Liver (tissue), 9 donors: Measurements from ENCODE around the gene OR10AG1. TPM values are rescaled to one million over a fixed set of nuclear protein-coding genes. Genes with fewer than 3 reads are reported as not detected.

ENCODE experiments used
- DNase-seq: peaks from one replicate; pipeline ENCODE4 v3.0.0-alpha.2; 2017; ENCODE audit warnings: low spot score
- H3K27ac ChIP-seq, 2 donors: one replicate each; pipeline ENCODE4 v1.7.0; 2013; ENCODE audit warnings: inconsistent platforms in 2 of 2, low read length in 2 of 2, control low read depth in 1 of 2, low read depth in 1 of 2, mild to moderate bottlenecking in 1 of 2
- H3K27me3 ChIP-seq, 4 donors: one replicate each; pipeline versions ENCODE4 v1.6.1 to v1.7.0; 2013; ENCODE audit warnings: low read length in 3 of 4, inconsistent platforms in 1 of 4, mild to moderate bottlenecking in 1 of 4, moderate library complexity in 1 of 4; ENCODE audit not compliant: control insufficient read depth in 4 of 4, insufficient read depth in 4 of 4
- H3K36me3 ChIP-seq, 4 donors: one replicate each; pipeline versions ENCODE4 v1.6.1 to v1.7.0; 2013; ENCODE audit warnings: low read length in 3 of 4, mild to moderate bottlenecking in 3 of 4, low read depth in 1 of 4, moderate library complexity in 1 of 4; ENCODE audit not compliant: control insufficient read depth in 4 of 4, insufficient read depth in 3 of 4
- H3K4me1 ChIP-seq, 4 donors: one replicate each; pipeline versions ENCODE4 v1.6.1 to v1.7.0; 2013; ENCODE audit warnings: low read length in 3 of 4, mild to moderate bottlenecking in 3 of 4, moderate library complexity in 1 of 4; ENCODE audit not compliant: control insufficient read depth in 4 of 4, insufficient read depth in 4 of 4
- H3K4me3 ChIP-seq, 3 donors: one replicate each; pipeline versions ENCODE4 v1.6.1 to v1.7.0; 2013; ENCODE audit warnings: low read length in 3 of 3, control low read depth in 1 of 3, low read depth in 1 of 3, mild to moderate bottlenecking in 1 of 3
- H3K9ac ChIP-seq, 2 donors: one replicate each; pipeline ENCODE4 v1.7.0; 2013; ENCODE audit warnings: low read length in 2 of 2, mild to moderate bottlenecking in 2 of 2, moderate library complexity in 2 of 2, control low read depth in 1 of 2, low read depth in 1 of 2
- H3K9me3 ChIP-seq, 4 donors: one replicate each; pipeline versions ENCODE4 v1.6.1 to v1.7.0; 2013; ENCODE audit warnings: low read length in 3 of 4; ENCODE audit not compliant: control insufficient read depth in 4 of 4
- ATF3 ChIP-seq: IDR thresholded peaks from 2 replicates; pipeline ENCODE4 v1.6.1; 2016; ENCODE audit warnings: antibody characterized with exemption
- CTCF ChIP-seq: fragments of 150-350 bp; IDR thresholded peaks from 2 replicates; pipeline ENCODE4 v1.5.1; 2017; ENCODE audit warnings: improper control_type of control experiment, low read depth, low read length; ENCODE audit not compliant: missing input control
- EGR1 ChIP-seq, 2 donors: IDR thresholded peaks; 2 replicates each; pipeline ENCODE4 v1.6.1; 2016 to 2018; ENCODE audit warnings: antibody characterized with exemption in 2 of 2, low read depth in 2 of 2
- FOXA1 ChIP-seq: IDR thresholded peaks from 2 replicates; pipeline ENCODE4 v1.6.1; 2016; ENCODE audit warnings: antibody characterized with exemption
- FOXA2 ChIP-seq: IDR thresholded peaks from 2 replicates; pipeline ENCODE4 v1.6.1; 2016; ENCODE audit warnings: antibody characterized with exemption
- GABPA ChIP-seq, 2 donors: IDR thresholded peaks in 1 of 2; conservative IDR thresholded peaks in 1 of 2; 2 replicates each; pipeline ENCODE4 v1.6.1; 2016; ENCODE audit warnings: antibody characterized with exemption in 2 of 2, mild to moderate bottlenecking in 1 of 2, moderate library complexity in 1 of 2
- HNF4A ChIP-seq, 2 donors: conservative IDR thresholded peaks; 2 replicates each; pipeline ENCODE4 v1.6.1; 2016; ENCODE audit warnings: antibody characterized with exemption in 2 of 2, mild to moderate bottlenecking in 2 of 2
- HNF4G ChIP-seq: IDR thresholded peaks from 2 replicates; pipeline ENCODE4 v1.6.1; 2016; ENCODE audit warnings: antibody characterized with exemption
- JUND ChIP-seq, 2 donors: IDR thresholded peaks; 2 replicates each; pipeline ENCODE4 v1.6.1; 2016; ENCODE audit warnings: antibody characterized with exemption in 2 of 2
- MAX ChIP-seq: IDR thresholded peaks from 2 replicates; pipeline ENCODE4 v1.6.1; 2016; ENCODE audit warnings: antibody characterized with exemption
- NR2F2 ChIP-seq: IDR thresholded peaks from 2 replicates; pipeline ENCODE4 v1.6.1; 2016; ENCODE audit warnings: antibody characterized with exemption
- RAD21 ChIP-seq, 2 donors: IDR thresholded peaks; 2 replicates each; pipeline ENCODE4 v1.6.1; 2016; ENCODE audit warnings: antibody characterized with exemption in 2 of 2, mild to moderate bottlenecking in 2 of 2
- REST ChIP-seq: IDR thresholded peaks from 2 replicates; pipeline ENCODE4 v1.6.1; 2016; ENCODE audit warnings: antibody characterized with exemption, mild to moderate bottlenecking
- RXRA ChIP-seq, 2 donors: IDR thresholded peaks; 2 replicates each; pipeline ENCODE4 v1.6.1; 2017 to 2018; ENCODE audit warnings: antibody characterized with exemption in 2 of 2, mild to moderate bottlenecking in 1 of 2
- SP1 ChIP-seq: IDR thresholded peaks from 2 replicates; pipeline ENCODE4 v1.6.1; 2018; ENCODE audit warnings: antibody characterized with exemption, mild to moderate bottlenecking
- TAF1 ChIP-seq: conservative IDR thresholded peaks from 2 replicates; pipeline ENCODE4 v1.6.1; 2016; ENCODE audit warnings: antibody characterized with exemption, mild to moderate bottlenecking
- YY1 ChIP-seq: IDR thresholded peaks from 2 replicates; pipeline ENCODE4 v1.6.1; 2016; ENCODE audit warnings: antibody characterized with exemption, mild to moderate bottlenecking
- ZBTB33 ChIP-seq: IDR thresholded peaks from 2 replicates; pipeline ENCODE4 v1.6.1; 2016; ENCODE audit warnings: antibody characterized with exemption
- WGBS: extraction: QIAGEN DNeasy Blood & Tissue Kit; methylation state at CpG from one replicate; pipeline ENCODE4 v1.1.7; 2013; 5-methylcytosine and 5-hydroxymethylcytosine counted together
- polyA plus RNA-seq, 2 donors: library from polyadenylated mRNA; stranded (reverse) in 1 of 2; unstranded in 1 of 2; fragments of 200-250 nt in 1 of 2; fragments of >200 nt in 1 of 2; fragmentation: Nextera tagmentation in 1 of 2; extraction: Ambion mirVana in 1 of 2; gene quantifications; one replicate each; pipeline versions ENCODE4 v1.2.1 to v1.2.3, GENCODE V29; 2013 to 2015
- total RNA-seq, 2 donors: library from RNA; depleted of rRNA; stranded (reverse); fragments of >200 nt; gene quantifications; one replicate each; pipeline ENCODE4 v1.2.3, GENCODE V29; 2014
- donor health status: healthy.
- donor health status: healthy.
- donor health status: healthy.
- donor health status: healthy.
- donor health status: healthy.

OR10AG1 gene
- total and polyA plus RNA-seq, 4 donors, result not detected

GRCh38 chr11:55970935-55971334 lies 1.2 kb upstream of the OR10AG1 start:
- H3K27ac ChIP-seq, result no peak overlapping the region
- no peaks in the 10 kb centered on the region for H3K4me1 ChIP-seq
- no peaks in the 10 kb centered on the region for H3K9me3 ChIP-seq
- TF ChIP-seq YY1, result no peak
- TF ChIP-seq FOXA1, result no peak
- no peak for TF ChIP-seq SP1
- no peak for TF ChIP-seq RXRA (IDR thresholded peaks at IDR 0.05)
- no peak for TF ChIP-seq NR2F2
- no peak for TF ChIP-seq HNF4A (conservative IDR thresholded peaks at IDR 0.05)
- TF ChIP-seq HNF4G, result no peak
- TF ChIP-seq ATF3, result no peak
- no peak for TF ChIP-seq MAX
- TF ChIP-seq ZBTB33, result no peak
- no peak for TF ChIP-seq EGR1 (IDR thresholded peaks at IDR 0.05; ENCODE audit: low read depth in 2 of 2)
- no peak for TF ChIP-seq JUND (IDR thresholded peaks at IDR 0.05)
- no peak overlapping the region for H3K9ac ChIP-seq
- no peak for DNase-seq
- no peaks in the 10 kb centered on the region for H3K36me3 ChIP-seq
- no peaks in the 10 kb centered on the region for H3K27me3 ChIP-seq
- 86% methylated on average over 3 of the region's 3 CpGs for WGBS
- H3K4me3 ChIP-seq, result no peak overlapping the region

GRCh38 chr11:55967914-55968313 lies 1.8 kb downstream of the OR10AG1 start:
- TF ChIP-seq EGR1 (IDR thresholded peaks at IDR 0.05; ENCODE audit: low read depth in 2 of 2) (no peak), HNF4G (no peak), ATF3 (no peak), REST (no peak), GABPA (IDR thresholded peaks at IDR 0.05 in 1 of 2, conservative IDR thresholded peaks at IDR 0.05 in 1 of 2) (no peak), FOXA2 (no peak), CTCF (no peak), RAD21 (IDR thresholded peaks at IDR 0.05) (no peak), HNF4A (conservative IDR thresholded peaks at IDR 0.05) (no peak), FOXA1 (no peak), MAX (no peak), SP1 (no peak), ZBTB33 (no peak), RXRA (IDR thresholded peaks at IDR 0.05) (no peak), NR2F2 (no peak), TAF1 (no peak), JUND (IDR thresholded peaks at IDR 0.05) (no peak), YY1 (no peak)
- Histone ChIP-seq H3K27me3 (no peaks in the 10 kb centered on the region), H3K9ac (no peak overlapping the region), H3K27ac (no peak overlapping the region), H3K9me3 (no peaks in the 10 kb centered on the region), H3K36me3 (no peaks in the 10 kb centered on the region), H3K4me1 (no peaks in the 10 kb centered on the region), H3K4me3 (no peak overlapping the region)
- 71% methylated on average over 5 of the region's 5 CpGs for WGBS
- DNase-seq, result no peak
